Fibroblast of lung (primary cell): ENCODE data around the gene HPN.

Experiments used
- CTCF ChIP-seq, 2 donors: IDR thresholded peaks in 1 of 2; conservative IDR thresholded peaks in 1 of 2; 1 replicate in 1 of 2; 2 replicates in 1 of 2; pipeline ENCODE4 v1.5.1; 2011 to 2012; ENCODE audit warnings: low read length in 2 of 2, control low read depth in 1 of 2, inconsistent platforms in 1 of 2, low read depth in 1 of 2, mild to moderate bottlenecking in 1 of 2
- EZH2 ChIP-seq: IDR thresholded peaks from 2 replicates; pipeline ENCODE4 v1.5.1; 2012; ENCODE audit warnings: low read length, control low read depth, mild to moderate bottlenecking; ENCODE audit errors: missing control alignments

- TF ChIP-seq CTCF (conservative IDR thresholded peaks at IDR 0.05 in 1 of 2, IDR thresholded peaks at IDR 0.05 in 1 of 2; ENCODE audit: low read depth in 1 of 2, low read length in 2 of 2), result no peak
- TF ChIP-seq EZH2, result no peak
These were observed 35.1 kb downstream of the HPN start for GRCh38 chr19:35076657-35077056.
